HEK293 (cell line): ENCODE data around the gene ECM1.

Experiments used
- CTCF ChIA-PET: fragments of 350-600 bp; formaldehyde crosslinking; extraction: SDS; loops from one replicate; lab custom pipeline; 2021; ENCODE audit warnings: antibody characterized with exemption; lab: Yijun Ruan, JAX
- POLR2A ChIA-PET: fragments of 300-600 bp; formaldehyde crosslinking; extraction: SDS; loops from one replicate; lab custom pipeline; 2020; ENCODE audit warnings: antibody characterized with exemption, inconsistent platforms; lab: Yijun Ruan, JAX
- H3K27ac ChIP-seq: fragments of 200-500 bp; sonication (Bioruptor generic); 2 replicates; pipeline ENCODE4 v1.5.1; 2014; ENCODE audit warnings: low read depth, low read length, control low read depth, inconsistent platforms; ENCODE audit errors: extremely low read depth
- H3K36me3 ChIP-seq, 2 experiments: fragments of 200-500 bp in 1 of 2; sonication (Bioruptor generic) in 1 of 2; 1 replicate in 1 of 2; 2 replicates in 1 of 2; pipeline ENCODE4 v1.5.1; 2014 to 2017; ENCODE audit warnings: inconsistent platforms in 2 of 2, low read length in 2 of 2; ENCODE audit not compliant: control insufficient read depth in 2 of 2, insufficient read depth in 1 of 2
- H3K4me1 ChIP-seq: fragments of 200-500 bp; sonication (Bioruptor generic); 2 replicates; pipeline ENCODE4 v1.5.1; 2014; ENCODE audit warnings: mild to moderate bottlenecking, low read length, inconsistent platforms; ENCODE audit not compliant: control insufficient read depth, insufficient read depth
- H3K4me3 ChIP-seq: 2 replicates; pipeline ENCODE4 v1.5.1; 2011; ENCODE audit warnings: low read depth, mild to moderate bottlenecking, control low read depth, low read length, moderate library complexity
- H3K9me3 ChIP-seq: fragments of 200-500 bp; sonication (Bioruptor generic); 2 replicates; pipeline ENCODE4 v1.5.1; 2014; ENCODE audit warnings: low read depth, low read length, inconsistent platforms; ENCODE audit not compliant: control insufficient read depth, insufficient read depth
- BCL6B ChIP-seq: fragments of 450-650 bp; formaldehyde crosslinking; IDR thresholded peaks from 2 replicates; pipeline ENCODE4 v1.5.1; 2017; ENCODE audit warnings: missing biosample characterization, missing genetic modification characterization
- EGR2 ChIP-seq: fragments of 450-650 bp; formaldehyde crosslinking; IDR thresholded peaks from 2 replicates; pipeline ENCODE4 v1.5.1; 2016; ENCODE audit warnings: low read depth, missing biosample characterization, missing genetic modification characterization
- KLF1 ChIP-seq: fragments of 450-650 bp; formaldehyde crosslinking; IDR thresholded peaks from 2 replicates; pipeline ENCODE4 v1.5.1; 2016; ENCODE audit warnings: missing biosample characterization, missing genetic modification characterization
- KLF9 ChIP-seq: fragments of 450-650 bp; formaldehyde crosslinking; IDR thresholded peaks from 2 replicates; pipeline ENCODE4 v1.5.1; 2016; ENCODE audit warnings: missing biosample characterization, missing genetic modification characterization, low read depth
- OVOL3 ChIP-seq: fragments of 450-650 bp; formaldehyde crosslinking; IDR thresholded peaks from 2 replicates; pipeline ENCODE4 v1.5.1; 2016; ENCODE audit warnings: missing biosample characterization, missing genetic modification characterization
- PRDM2 ChIP-seq: fragments of 450-650 bp; formaldehyde crosslinking; IDR thresholded peaks from 2 replicates; pipeline ENCODE4 v1.5.1; 2016; ENCODE audit warnings: missing biosample characterization, missing genetic modification characterization, borderline replicate concordance
- SETDB1 ChIP-seq: IDR thresholded peaks from one replicate; pipeline ENCODE4 v1.6.1; 2017; ENCODE audit warnings: mild to moderate bottlenecking, low read length, moderate library complexity, mixed read lengths; ENCODE audit not compliant: insufficient read length
- ZFP3 ChIP-seq: fragments of 450-650 bp; formaldehyde crosslinking; IDR thresholded peaks from 2 replicates; pipeline ENCODE4 v1.5.1; 2016; ENCODE audit warnings: low read depth, missing biosample characterization, missing genetic modification characterization
- ZFP69B ChIP-seq: fragments of 450-650 bp; formaldehyde crosslinking; IDR thresholded peaks from 2 replicates; pipeline ENCODE4 v1.5.1; 2016; ENCODE audit warnings: missing biosample characterization, missing genetic modification characterization
- ZNF335 ChIP-seq: fragments of 450-650 bp; formaldehyde crosslinking; conservative IDR thresholded peaks from 2 replicates; pipeline ENCODE4 v1.5.1; 2016; ENCODE audit warnings: missing biosample characterization, missing genetic modification characterization
- ZNF354C ChIP-seq: fragments of 450-650 bp; formaldehyde crosslinking; IDR thresholded peaks from 2 replicates; pipeline ENCODE4 v1.5.1; 2016; ENCODE audit warnings: missing biosample characterization, missing genetic modification characterization, low read depth, borderline replicate concordance
- ZNF37A ChIP-seq: fragments of 450-650 bp; IDR thresholded peaks from 2 replicates; pipeline ENCODE4 v1.5.1; 2018; ENCODE audit warnings: missing biosample characterization, missing genetic modification characterization
- ZNF404 ChIP-seq: fragments of 450-650 bp; formaldehyde crosslinking; IDR thresholded peaks from 2 replicates; pipeline ENCODE4 v1.5.1; 2017; ENCODE audit warnings: missing biosample characterization, missing genetic modification characterization
- ZNF48 ChIP-seq: fragments of 450-650 bp; formaldehyde crosslinking; IDR thresholded peaks from 2 replicates; pipeline ENCODE4 v1.5.1; 2016; ENCODE audit warnings: missing biosample characterization, missing genetic modification characterization
- ZNF501 ChIP-seq: fragments of 450-650 bp; formaldehyde crosslinking; IDR thresholded peaks from 2 replicates; pipeline ENCODE4 v1.5.1; 2016; ENCODE audit warnings: missing biosample characterization, missing genetic modification characterization
- ZNF529 ChIP-seq: fragments of 450-650 bp; formaldehyde crosslinking; IDR thresholded peaks from 2 replicates; pipeline ENCODE4 v1.5.1; 2017; ENCODE audit warnings: missing genetic modification characterization, missing biosample characterization; ENCODE audit not compliant: insufficient replicate concordance
- ZNF530 ChIP-seq: fragments of 450-650 bp; formaldehyde crosslinking; IDR thresholded peaks from 2 replicates; pipeline ENCODE4 v1.5.1; 2016; ENCODE audit warnings: low read depth, missing biosample characterization, missing genetic modification characterization
- ZNF548 ChIP-seq: fragments of 450-650 bp; formaldehyde crosslinking; IDR thresholded peaks from 2 replicates; pipeline ENCODE4 v1.5.1; 2016; ENCODE audit warnings: missing biosample characterization, missing genetic modification characterization
- ZNF837 ChIP-seq: fragments of 450-650 bp; formaldehyde crosslinking; IDR thresholded peaks from 2 replicates; pipeline ENCODE4 v1.5.1; 2016; ENCODE audit warnings: missing biosample characterization, missing genetic modification characterization
- TF ChIP-seq, protein P1 (sequence below): fragments of 450-650 bp; formaldehyde crosslinking; IDR thresholded peaks from 2 replicates; pipeline ENCODE4 v1.5.1; 2017; ENCODE audit warnings: missing biosample characterization, mild to moderate bottlenecking, missing genetic modification characterization, moderate library complexity

ECM1 gene

GRCh38 chr1:150486966-150487762 lies 20.7 kb upstream of the ECM1 start, which contains the start of gene TARS2 (continued):
- TF ChIP-seq ZNF48 (tag by site-specific recombination) = no peak
- TF ChIP-seq, protein P1, sequence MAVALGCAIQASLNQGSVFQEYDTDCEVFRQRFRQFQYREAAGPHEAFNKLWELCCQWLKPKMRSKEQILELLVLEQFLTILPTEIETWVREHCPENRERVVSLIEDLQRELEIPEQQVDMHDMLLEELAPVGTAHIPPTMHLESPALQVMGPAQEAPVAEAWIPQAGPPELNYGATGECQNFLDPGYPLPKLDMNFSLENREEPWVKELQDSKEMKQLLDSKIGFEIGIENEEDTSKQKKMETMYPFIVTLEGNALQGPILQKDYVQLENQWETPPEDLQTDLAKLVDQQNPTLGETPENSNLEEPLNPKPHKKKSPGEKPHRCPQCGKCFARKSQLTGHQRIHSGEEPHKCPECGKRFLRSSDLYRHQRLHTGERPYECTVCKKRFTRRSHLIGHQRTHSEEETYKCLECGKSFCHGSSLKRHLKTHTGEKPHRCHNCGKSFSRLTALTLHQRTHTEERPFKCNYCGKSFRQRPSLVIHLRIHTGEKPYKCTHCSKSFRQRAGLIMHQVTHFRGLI (tag by site-specific recombination) = 0 out of 2 replicates have a peak, but pooled peaks have one; percentile 26

GRCh38 chr1:150487763-150488115 lies 20.2 kb upstream of the ECM1 start:
- ChIA-PET POLR2A (interaction anchor here (0.6 to 1.5 kb wide), 5 partner anchors 24 to 190 kb away, joined by 3 to 8 read pairs (median 4); partner anchors contain the start of genes FALEC and MCL1), CTCF (interaction anchor here (1.6 to 4.3 kb wide), 2 partner anchors 45 to 73 kb away, joined by 4 to 18 read pairs; no protein-coding TSS in a partner anchor)

GRCh38 chr1:150493175-150493574 lies 14.7 kb upstream of the ECM1 start:
- H3K4me1 ChIP-seq = no peaks in the 10 kb centered on the region; the same call in 1 of the 2 replicates
- no peak overlapping the region for H3K4me3 ChIP-seq
- TF ChIP-seq SETDB1 (no peak), KLF9 (tag by site-specific recombination) (peak; percentile 43; the same call in 1 of the 2 replicates), ZNF37A (no peak), KLF1 (tag by site-specific recombination) (peak; percentile 77; the same call in 1 of the 2 replicates)
- peaks cover 49 to 78% of the 10 kb centered on the region in 2 experiments for H3K36me3 ChIP-seq
- POLR2A ChIA-PET = no interaction called here
- CTCF ChIA-PET = no interaction called here
- no peaks in the 10 kb centered on the region for H3K9me3 ChIP-seq
- no peak overlapping the region for H3K27ac ChIP-seq

More at GRCh38 chr1:150487763-150488115, 20.2 kb upstream of the ECM1 start:
- H3K4me3 ChIP-seq = peak overlapping the region; percentile 79
- H3K9me3 ChIP-seq = no peaks in the 10 kb centered on the region
- peak overlapping the region; percentile 3; the same call in 1 of the 2 replicates for H3K27ac ChIP-seq
- H3K4me1 ChIP-seq = no peaks in the 10 kb centered on the region; the same call in 1 of the 2 replicates
- no peak for TF ChIP-seq ZNF354C (tag by site-specific recombination)
- no peak for TF ChIP-seq BCL6B
- TF ChIP-seq ZNF529 (tag by site-specific recombination) = no peak
- peak; percentile 4 for TF ChIP-seq ZNF335 (tag by site-specific recombination)
- TF ChIP-seq ZNF501 (tag by site-specific recombination) = no peak
- TF ChIP-seq, all 188 proteins: peak for 1
- H3K36me3 ChIP-seq = peaks cover 28 to 40% of the 10 kb centered on the region in 2 experiments

GRCh38 chr1:150498342-150498741 lies 9.6 kb upstream of the ECM1 start:
- CTCF ChIA-PET = interaction anchor here (0.7 kb wide), 1 partner anchor 237 kb away, joined by 3 read pairs; no protein-coding TSS in a partner anchor
- TF ChIP-seq EGR2 (no peak), ZNF548 (no peak), ZNF530 (tag by site-specific recombination) (no peak), OVOL3 (tag by site-specific recombination) (no peak), PRDM2 (tag by site-specific recombination) (no peak), ZFP69B (tag by site-specific recombination) (no peak), ZFP3 (tag by site-specific recombination) (no peak), ZNF404 (tag by site-specific recombination) (no peak), ZNF837 (tag by site-specific recombination) (no peak)

More at GRCh38 chr1:150498342-150498741, 9.6 kb upstream of the ECM1 start:
- POLR2A ChIA-PET = interaction anchor here (0.7 kb wide), 1 partner anchor 249 kb away, joined by 4 read pairs; no protein-coding TSS in a partner anchor
- Histone ChIP-seq H3K36me3 (peaks cover 42 to 73% of the 10 kb centered on the region in 2 experiments), H3K27ac (no peak overlapping the region), H3K4me1 (no peaks in the 10 kb centered on the region), H3K9me3 (no peaks in the 10 kb centered on the region), H3K4me3 (no peak overlapping the region)
